B cell (primary cell): ENCODE results near the gene LAG3. TPM values are rescaled to one million over a fixed set of nuclear protein-coding genes. Genes with fewer than 3 reads are reported as not detected.

Experiments used
- ATAC-seq: fragments of 200-7000 bp; cut with Tn5 transposase; one replicate; pipeline ENCODE4 v1.10.0; 2021; ENCODE audit warnings: low read depth, mild to moderate bottlenecking, moderate number of reproducible peaks, moderate library complexity
- CTCF ChIA-PET: fragments of 350-600 bp; sonication (Branson Sonifier 250); formaldehyde crosslinking; loops from one replicate; lab custom pipeline; 2021; ENCODE audit warnings: antibody characterized with exemption, inconsistent platforms; lab: Charles Lee
- POLR2A ChIA-PET: fragments of 350-600 bp; sonication (Branson Sonifier 250); formaldehyde crosslinking; loops from one replicate; lab custom pipeline; 2021; ENCODE audit warnings: antibody characterized with exemption; lab: Charles Lee
- DNase-seq: peaks from one replicate; pipeline ENCODE4 v3.0.0; 2013
- H2AFZ ChIP-seq: 2 replicates; pipeline ENCODE4 v1.6.1; 2012; ENCODE audit warnings: mild to moderate bottlenecking, low read depth, low read length; ENCODE audit not compliant: insufficient read depth, poor library complexity, severe bottlenecking
- H3K27ac ChIP-seq, 2 donors: 1 replicate in 1 of 2; 2 replicates in 1 of 2; pipeline ENCODE4 v1.5.1; 2012 to 2013; ENCODE audit warnings: low read length in 2 of 2, mild to moderate bottlenecking in 2 of 2, moderate library complexity in 1 of 2
- H3K27me3 ChIP-seq, 4 experiments: fragments of 200-600 bp in 1 of 4; sonication (generic) in 1 of 4; replicated peaks in 1 of 4; 1 replicate in 2 of 4; 2 replicates in 2 of 4; pipeline versions ENCODE4 v1.6.1 to v1.7.0; 2013 to 2016; ENCODE audit warnings: low read length in 3 of 4, mild to moderate bottlenecking in 2 of 4, mixed read lengths in 1 of 4, moderate library complexity in 1 of 4; ENCODE audit not compliant: insufficient read depth in 4 of 4, control insufficient read depth in 3 of 4; ENCODE audit errors: control extremely low read depth in 1 of 4
- H3K36me3 ChIP-seq, 2 experiments: replicated peaks in 1 of 2; 1 replicate in 1 of 2; 2 replicates in 1 of 2; pipeline versions ENCODE4 v1.6.1 to v1.7.1; 2013; ENCODE audit warnings: low read length in 1 of 2; ENCODE audit not compliant: insufficient read depth in 2 of 2, control insufficient read depth in 1 of 2; ENCODE audit errors: control extremely low read depth in 1 of 2, extremely low read depth in 1 of 2
- H3K4me1 ChIP-seq, 2 donors: fragments of 200-600 bp in 1 of 2; sonication (generic) in 1 of 2; 1 replicate in 1 of 2; 2 replicates in 1 of 2; pipeline versions ENCODE4 v1.5.1 to v1.6.1; 2013 to 2017; ENCODE audit warnings: low read length in 2 of 2; ENCODE audit not compliant: control insufficient read depth in 2 of 2, insufficient read depth in 2 of 2
- H3K4me2 ChIP-seq: replicated peaks from 2 replicates; pipeline ENCODE3; 2012; ENCODE audit warnings: mild to moderate bottlenecking, low read depth, low read length; ENCODE audit not compliant: poor library complexity, severe bottlenecking
- H3K4me3 ChIP-seq, 5 experiments: fragments of 200-600 bp in 1 of 5; sonication (generic) in 1 of 5; 1 replicate in 3 of 5; 2 replicates in 2 of 5; pipeline versions ENCODE4 v1.5.1 to v1.7.0; 2011 to 2016; ENCODE audit warnings: low read length in 4 of 5, mild to moderate bottlenecking in 4 of 5, low read depth in 2 of 5, control low read depth in 1 of 5, moderate library complexity in 1 of 5; ENCODE audit not compliant: insufficient read depth in 1 of 5; ENCODE audit errors: control extremely low read depth in 1 of 5, extremely low read depth in 1 of 5
- H3K79me2 ChIP-seq: fragments of 200-600 bp; sonication (generic); one replicate; pipeline ENCODE4 v1.6.0; 2016; ENCODE audit warnings: low read length; ENCODE audit not compliant: control insufficient read depth, insufficient read depth
- H3K9ac ChIP-seq: fragments of 200-600 bp; sonication (generic); 2 replicates; pipeline ENCODE4 v1.6.1; 2017; ENCODE audit warnings: mild to moderate bottlenecking, low read length, moderate library complexity
- H3K9me3 ChIP-seq, 3 donors: one replicate each; pipeline versions ENCODE4 v1.6.1 to v1.7.1; 2013; ENCODE audit warnings: low read length in 2 of 3; ENCODE audit not compliant: control insufficient read depth in 2 of 3, insufficient read depth in 1 of 3; ENCODE audit errors: control extremely low read depth in 1 of 3
- H4K20me1 ChIP-seq: 2 replicates; pipeline ENCODE4 v1.6.0; 2012; ENCODE audit warnings: mild to moderate bottlenecking, low read length; ENCODE audit not compliant: insufficient read depth, control insufficient read depth, poor library complexity, severe bottlenecking
- H3K27ac Mint-ChIP-seq: one replicate; pipeline ENCODE4 v1.8.0; 2021; ENCODE audit warnings: mixed read lengths
- H3K27me3 Mint-ChIP-seq: one replicate; pipeline ENCODE4 v1.8.0; 2021; ENCODE audit warnings: mixed read lengths
- H3K4me1 Mint-ChIP-seq: one replicate; pipeline ENCODE4 v1.8.0; 2021; ENCODE audit warnings: mixed read lengths
- H3K4me3 Mint-ChIP-seq: one replicate; pipeline ENCODE4 v1.8.0; 2021; ENCODE audit warnings: mixed read lengths
- H3K9me3 Mint-ChIP-seq: one replicate; pipeline ENCODE4 v1.8.0; 2022; ENCODE audit warnings: mixed read lengths; ENCODE audit not compliant: insufficient read depth
- CTCF ChIP-seq: fragments of 200-600 bp; IDR thresholded peaks from one replicate; pipeline ENCODE4 v1.8.0; 2022; ENCODE audit warnings: antibody characterized with exemption, mild to moderate bottlenecking
- EZH2 ChIP-seq: IDR thresholded peaks from 2 replicates; pipeline ENCODE4 v1.6.1; 2012; ENCODE audit warnings: borderline replicate concordance, low read depth, mild to moderate bottlenecking, moderate library complexity, low read length; ENCODE audit not compliant: insufficient read depth, poor library complexity, severe bottlenecking
- WGBS: methylation state at CpG from one replicate; pipeline ENCODE4 v1.1.5; 2013; ENCODE audit warnings: missing lambda C conversion rate; ENCODE audit not compliant: insufficient coverage; 5-methylcytosine and 5-hydroxymethylcytosine counted together
- intact Hi-C: fragments of 100-400 bp; cut with micrococcal nuclease; formaldehyde crosslinking; loops from one replicate; pipeline ENCODE4 v1.10.0; 2022
- polyA plus RNA-seq: library from polyadenylated mRNA; depleted of rRNA; stranded (reverse); fragments of >200 nt; gene quantifications from 2 replicates; pipeline ENCODE4 v1.2.3, GENCODE V29; 2012
- total RNA-seq, 2 donors: library from RNA; stranded (reverse); fragments of 120-200 nt in 1 of 2; gene quantifications; 1 replicate in 1 of 2; 2 replicates in 1 of 2; pipeline versions ENCODE4 v1.2.3 to v1.2.4, GENCODE V29; 2013 to 2022

LAG3 gene
- total and polyA plus RNA-seq, 2 donors (not counting 1 experiment from before 2014, with no cell fraction given), result not detected

- no peak overlapping the region for H3K4me3 Mint-ChIP-seq
- ATAC-seq (no peak), DNase-seq (no peak)
- Histone ChIP-seq H3K36me3 (no peaks in the 10 kb centered on the region), H3K9me3 (no peaks in the 10 kb centered on the region), H3K4me2 (no peak overlapping the region), H3K79me2 (no peaks in the 10 kb centered on the region), H4K20me1 (no peaks in the 10 kb centered on the region), H3K4me1 (no peaks in the 10 kb centered on the region), H3K27ac (no peak overlapping the region), H3K4me3 (no peak overlapping the region), H3K27me3 (peaks cover 0 to 3% (median 0%) of the 10 kb centered on the region in 4 experiments), H2AFZ (no peak overlapping the region), H3K9ac (no peak overlapping the region)
- ChIA-PET POLR2A (interaction anchor here (0.6 kb wide), 1 partner anchor 127 kb away, joined by 7 read pairs; no protein-coding TSS in a partner anchor), CTCF (interaction anchor here (0.6 to 1.4 kb wide), 3 partner anchors 31 to 244 kb away, joined by 3 read pairs; no protein-coding TSS in a partner anchor)
- H3K4me1 Mint-ChIP-seq, result no peaks in the 10 kb centered on the region
- H3K9me3 Mint-ChIP-seq, result no peaks in the 10 kb centered on the region
- intact Hi-C loops, result no loop called here
- no peak overlapping the region for H3K27ac Mint-ChIP-seq
- TF ChIP-seq CTCF, result no peak
- TF ChIP-seq EZH2, result no peak
- peaks cover 4% of the 10 kb centered on the region for H3K27me3 Mint-ChIP-seq
- WGBS, result 85% methylated on average over 3 of the region's 5 CpGs
Observed at GRCh38 chr12:6784296-6784695, 12.0 kb downstream of the LAG3 start.

- Histone ChIP-seq H3K4me2 (no peak overlapping the region), H4K20me1 (no peaks in the 10 kb centered on the region), H3K4me1 (no peaks in the 10 kb centered on the region), H3K79me2 (no peaks in the 10 kb centered on the region), H3K4me3 (no peak overlapping the region), H3K36me3 (no peaks in the 10 kb centered on the region), H3K9ac (no peak overlapping the region), H2AFZ (no peak overlapping the region), H3K27me3 (peaks cover 0 to 7% (median 0%) of the 10 kb centered on the region in 4 experiments), H3K27ac (no peak overlapping the region), H3K9me3 (no peaks in the 10 kb centered on the region)
- CTCF ChIA-PET, result interaction anchor here (1.0 to 1.4 kb wide), 2 partner anchors 31 to 51 kb away, joined by 3 read pairs; no protein-coding TSS in a partner anchor
- TF ChIP-seq CTCF, result no peak
- TF ChIP-seq EZH2, result no peak
- Mint-ChIP-seq H3K9me3 (no peaks in the 10 kb centered on the region), H3K27ac (no peak overlapping the region), H3K4me3 (no peak overlapping the region), H3K4me1 (no peaks in the 10 kb centered on the region), H3K27me3 (peaks cover 6% of the 10 kb centered on the region)
- DNase-seq (no peak), ATAC-seq (no peak)
- 42% methylated on average over 3 of the region's 5 CpGs for WGBS
- intact Hi-C loops, result no loop called here
- POLR2A ChIA-PET, result interaction anchor here (0.6 kb wide), 1 partner anchor 127 kb away, joined by 7 read pairs; no protein-coding TSS in a partner anchor
Observed at GRCh38 chr12:6784761-6785160, 12.4 kb downstream of the LAG3 start.
